SK-N-MC (cell line): Measurements from ENCODE around the gene CHP1.
"Not testable (repeated sequence)": the region's sequence is repeated elsewhere in the genome, so short reads cannot be mapped to it uniquely, and the experiment has no call there.

Experiments
- DNase-seq: peaks from one replicate; pipeline ENCODE4 v3.0.0-alpha.2; 2011; ENCODE audit warnings: low read depth, low spot score
- H3K27ac ChIP-seq: fragments of 200-600 bp; sonication (generic); 2 replicates; pipeline ENCODE4 v1.5.1; 2016; ENCODE audit warnings: mixed run types
- H3K36me3 ChIP-seq: fragments of 200-600 bp; sonication (generic); 2 replicates; pipeline ENCODE4 v1.6.1; 2017; ENCODE audit warnings: antibody characterized with exemption, low read length, mixed read lengths; ENCODE audit not compliant: insufficient read depth
- H3K4me3 ChIP-seq: fragments of 200-600 bp; sonication (generic); 2 replicates; pipeline ENCODE4 v1.5.1; 2016
- H3K9ac ChIP-seq: fragments of 200-600 bp; sonication (generic); 2 replicates; pipeline ENCODE4 v1.8.0; 2017; ENCODE audit warnings: mixed run types, mixed read lengths; ENCODE audit not compliant: insufficient read length
- H3K9me3 ChIP-seq: fragments of 200-600 bp; sonication (generic); 2 replicates; pipeline ENCODE4 v1.6.1; 2017; ENCODE audit warnings: low read depth, mild to moderate bottlenecking, antibody characterized with exemption, low read length, moderate library complexity, mixed read lengths
- EZH2 ChIP-seq: fragments of 200-600 bp; sonication (generic); IDR thresholded peaks from one replicate; pipeline ENCODE4 v1.6.1; 2017; ENCODE audit warnings: antibody characterized with exemption
- FOXP2 ChIP-seq: optimal IDR thresholded peaks from 2 replicates; pipeline ENCODE3; 2011; ENCODE audit warnings: mild to moderate bottlenecking, moderate library complexity; ENCODE audit not compliant: insufficient read depth; ENCODE audit errors: extremely low read length, control extremely low read depth
- POLR2AphosphoS5 ChIP-seq: IDR thresholded peaks from 2 replicates; pipeline ENCODE4 v1.6.1; 2012; ENCODE audit warnings: mild to moderate bottlenecking, low read depth, low read length, borderline replicate concordance

The CHP1 gene

DNA sequence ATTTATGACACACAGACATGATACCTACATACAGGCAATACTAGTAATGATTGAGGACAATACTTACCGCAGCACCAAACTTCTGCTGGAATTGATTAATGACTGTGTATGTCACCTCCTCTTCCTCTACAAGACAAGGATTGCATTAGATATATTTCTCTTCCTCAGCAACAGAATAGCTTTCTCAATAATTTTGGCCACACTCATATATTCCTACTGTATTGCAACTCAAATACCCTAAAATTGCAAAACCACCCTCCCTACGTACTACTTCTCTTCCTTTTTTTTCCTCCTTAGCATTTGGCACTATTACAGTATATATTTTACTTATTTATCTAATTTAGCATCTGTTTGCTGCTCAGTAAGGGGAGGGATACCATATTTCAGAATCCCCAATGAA, 15.4 kb upstream of the CHP1 start:
- Histone ChIP-seq H3K4me3 (no peak overlapping the region), H3K9me3 (no peaks in the 10 kb centered on the region), H3K36me3 (no peaks in the 10 kb centered on the region), H3K27ac (no peak overlapping the region), H3K9ac (no peak overlapping the region)
- no peak for DNase-seq
- TF ChIP-seq EZH2 (no peak), FOXP2 (no peak), POLR2AphosphoS5 (no peak)

DNA sequence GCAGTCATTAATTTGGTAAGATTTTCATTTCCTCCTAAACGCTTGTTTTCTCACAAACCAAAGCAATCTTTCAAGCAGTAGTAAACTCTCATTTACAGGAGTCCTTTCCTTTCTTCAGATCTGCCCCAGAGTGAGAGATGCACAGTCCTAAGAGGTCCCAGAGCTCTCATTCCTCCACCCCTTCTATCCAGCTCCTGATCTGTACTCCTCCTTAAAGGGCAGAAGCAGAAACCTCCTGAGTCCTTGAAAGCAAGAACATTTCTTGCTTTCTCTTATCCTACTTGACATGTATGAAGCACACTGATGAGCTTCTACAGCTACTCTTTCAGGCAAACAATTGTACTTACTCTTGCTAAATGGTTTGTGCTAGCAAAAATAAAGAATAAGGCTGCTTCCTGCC, 12.2 kb upstream of the CHP1 start:
- DNase-seq: no peak
- Histone ChIP-seq H3K9me3 (no peaks in the 10 kb centered on the region), H3K4me3 (no peak overlapping the region), H3K27ac (no peak overlapping the region), H3K9ac (no peak overlapping the region), H3K36me3 (no peaks in the 10 kb centered on the region)
- TF ChIP-seq FOXP2: no peak
- no peak for TF ChIP-seq POLR2AphosphoS5

DNA sequence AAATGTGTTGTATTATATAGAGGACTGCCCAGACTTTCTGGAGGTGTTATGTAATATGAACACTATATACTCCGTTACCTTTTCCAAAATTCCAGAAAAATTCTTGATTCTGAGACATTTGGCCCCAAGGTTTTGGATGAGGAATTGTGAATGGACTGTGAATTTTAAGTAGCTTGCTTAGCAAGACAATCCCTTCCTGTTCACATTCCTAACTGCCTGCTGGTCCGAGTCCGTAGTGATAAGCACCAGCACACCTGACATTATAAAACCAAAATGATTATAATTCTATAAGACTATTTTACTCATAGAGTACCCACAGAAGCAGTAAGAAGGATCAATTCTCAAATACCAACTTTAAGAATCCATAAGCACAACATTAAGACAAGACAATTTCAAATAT, 11.7 kb upstream of the CHP1 start:
- Histone ChIP-seq H3K9ac (no peak overlapping the region), H3K36me3 (no peaks in the 10 kb centered on the region), H3K27ac (no peak overlapping the region), H3K9me3 (no peaks in the 10 kb centered on the region), H3K4me3 (no peak overlapping the region)
- TF ChIP-seq POLR2AphosphoS5: no peak
- no peak for TF ChIP-seq EZH2
- no peak for TF ChIP-seq FOXP2
- DNase-seq: no peak

DNA sequence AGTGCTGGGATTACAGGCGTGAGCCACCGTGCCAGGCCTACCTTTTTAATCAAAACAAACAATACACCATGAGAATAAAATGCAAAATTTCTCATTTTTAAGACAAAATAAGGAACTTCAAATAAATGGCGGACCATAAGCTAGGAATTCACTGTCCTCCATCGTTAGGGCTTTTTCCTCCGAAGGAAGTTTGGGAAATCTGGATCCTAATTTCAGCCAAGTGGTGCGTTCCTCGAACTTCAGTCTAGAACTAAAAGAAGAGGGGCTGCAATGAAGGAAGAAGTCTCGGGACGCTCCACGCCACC, 771 bp upstream of the CHP1 start:
- Histone ChIP-seq H3K4me3 (peak overlapping the region; percentile 100; the same call in 1 of the 2 replicates), H3K9me3 (no peaks in the 10 kb centered on the region), H3K9ac (no peak overlapping the region), H3K27ac (no peak overlapping the region), H3K36me3 (no peaks in the 10 kb centered on the region)
- no peak for TF ChIP-seq POLR2AphosphoS5
- no peak for TF ChIP-seq EZH2
- no peak for TF ChIP-seq FOXP2
- DNase-seq: no peak

DNA sequence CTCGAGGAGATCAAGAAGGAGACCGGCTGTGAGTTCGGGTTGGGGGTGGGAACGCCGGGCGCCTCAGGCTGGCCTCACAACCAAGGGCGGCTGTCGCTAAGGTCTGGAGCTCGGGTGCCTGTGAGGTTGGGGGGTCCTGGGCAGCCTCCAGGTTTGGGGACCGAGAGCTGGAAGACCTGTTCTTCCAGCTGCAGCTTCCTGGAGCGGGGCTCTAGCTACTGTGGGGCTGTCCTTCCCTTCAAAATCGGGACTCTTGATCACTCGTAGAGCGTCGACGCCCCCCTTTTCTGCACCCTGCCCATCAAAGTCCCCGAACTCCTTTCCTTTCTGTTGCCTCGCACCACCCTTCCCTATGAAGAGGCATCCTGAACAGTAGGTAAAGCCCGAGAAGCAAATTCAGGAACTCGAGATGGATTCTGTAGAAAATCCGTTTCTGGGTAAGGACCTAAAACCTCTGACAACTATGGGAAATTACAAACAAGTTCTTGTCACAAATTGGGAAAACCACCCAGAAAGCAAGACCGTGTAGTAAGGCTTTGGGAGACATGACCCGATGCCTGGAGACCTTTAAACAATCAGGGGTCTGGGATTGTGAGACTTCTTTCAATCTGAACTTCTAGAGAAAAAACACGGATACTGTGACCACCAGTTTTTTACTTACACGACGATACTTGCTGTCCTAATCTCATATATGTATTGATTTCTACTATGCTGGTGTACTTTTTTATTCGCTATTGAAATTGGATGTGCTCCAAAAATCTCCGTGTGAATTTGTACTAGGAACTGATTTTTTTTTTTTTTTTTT, 556 bp downstream of the CHP1 start:
- H3K9ac ChIP-seq: peak overlapping the region; percentile 88
- TF ChIP-seq FOXP2 (no peak), POLR2AphosphoS5 (no peak), EZH2 (no peak)
- DNase-seq: no peak
- H3K36me3 ChIP-seq: no peaks in the 10 kb centered on the region
- H3K9me3 ChIP-seq: no peaks in the 10 kb centered on the region
- peak overlapping the region; percentile 100 for H3K4me3 ChIP-seq
- peak overlapping the region; percentile 59; the same call in 1 of the 2 replicates for H3K27ac ChIP-seq

DNA sequence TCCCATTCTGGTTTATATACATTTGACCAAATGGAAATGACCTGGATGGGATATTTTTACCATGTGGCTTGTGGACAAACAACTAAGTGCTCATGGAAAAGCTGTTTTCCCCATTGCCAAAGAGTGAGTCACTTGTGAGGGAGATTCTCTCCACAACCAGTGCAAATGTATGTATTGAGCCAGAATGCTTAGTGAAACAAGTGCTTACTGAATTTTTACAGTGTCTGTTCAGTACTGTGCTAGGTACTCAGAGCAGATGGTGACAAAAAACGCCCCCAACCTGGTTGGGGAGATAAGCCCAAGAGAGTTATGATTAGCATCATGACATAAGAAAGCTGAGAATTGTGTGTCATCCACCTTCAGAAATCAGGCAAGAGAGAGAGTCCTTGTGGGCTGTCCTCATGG, 2.3 kb downstream of the CHP1 start:
- DNase-seq: no peak
- no peaks in the 10 kb centered on the region for H3K9me3 ChIP-seq
- no peaks in the 10 kb centered on the region for H3K36me3 ChIP-seq
- H3K27ac ChIP-seq: no peak overlapping the region
- H3K9ac ChIP-seq: no peak overlapping the region
- no peak overlapping the region for H3K4me3 ChIP-seq
- TF ChIP-seq POLR2AphosphoS5: no peak

DNA sequence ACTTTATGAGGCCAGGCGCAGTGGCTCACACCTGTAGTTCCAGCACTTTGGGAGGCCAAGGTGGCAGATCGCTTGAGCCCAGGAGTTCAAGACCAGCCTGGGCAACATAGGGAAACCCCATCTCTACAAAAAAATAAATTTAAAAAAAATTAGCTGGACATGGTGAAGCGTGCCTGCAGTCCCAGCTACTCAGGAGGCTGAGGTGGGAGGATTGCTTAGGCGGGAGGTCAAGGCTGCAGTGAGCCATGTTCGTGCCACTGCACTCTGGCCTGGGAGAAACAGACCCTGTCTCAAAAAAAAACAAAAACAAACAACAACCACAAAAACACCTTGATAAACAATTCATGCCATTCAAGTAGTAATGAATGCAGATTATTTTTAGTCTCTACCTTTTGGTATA, 4.2 kb downstream of the CHP1 start:
- not testable (repeated sequence) for H3K27ac ChIP-seq, H3K9me3 ChIP-seq

DNA sequence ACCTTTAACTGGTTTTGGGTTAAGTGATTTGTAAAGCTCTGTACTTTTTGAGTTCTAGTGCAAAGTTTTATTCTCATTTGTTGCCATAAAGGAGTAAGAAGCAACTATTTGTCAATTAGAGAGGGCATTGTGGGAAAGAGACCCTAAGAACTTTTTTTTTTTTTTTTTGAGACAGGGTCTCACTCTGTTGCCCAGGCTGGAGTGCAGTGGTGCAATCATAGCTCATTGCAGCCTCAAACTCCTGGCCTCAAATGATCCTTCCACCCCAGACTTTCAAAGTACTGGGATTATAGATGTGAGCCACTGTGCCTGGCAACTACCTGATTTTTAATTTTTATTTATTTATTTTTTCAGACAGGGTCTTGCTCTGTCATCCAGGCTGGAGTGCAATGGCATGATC, 4.9 kb downstream of the CHP1 start:
- Histone ChIP-seq H3K36me3 (no peaks in the 10 kb centered on the region), H3K9ac (no peak overlapping the region), H3K9me3 (no peaks in the 10 kb centered on the region), H3K4me3 (no peak overlapping the region), H3K27ac (no peak overlapping the region)
- DNase-seq: no peak
- no peak for TF ChIP-seq POLR2AphosphoS5
- no peak for TF ChIP-seq FOXP2
- TF ChIP-seq EZH2: no peak

More for the DNA sequence above, 4.2 kb downstream of the CHP1 start:
- H3K36me3 ChIP-seq, H3K9ac ChIP-seq, DNase-seq, H3K4me3 ChIP-seq: not testable (repeated sequence)

DNA sequence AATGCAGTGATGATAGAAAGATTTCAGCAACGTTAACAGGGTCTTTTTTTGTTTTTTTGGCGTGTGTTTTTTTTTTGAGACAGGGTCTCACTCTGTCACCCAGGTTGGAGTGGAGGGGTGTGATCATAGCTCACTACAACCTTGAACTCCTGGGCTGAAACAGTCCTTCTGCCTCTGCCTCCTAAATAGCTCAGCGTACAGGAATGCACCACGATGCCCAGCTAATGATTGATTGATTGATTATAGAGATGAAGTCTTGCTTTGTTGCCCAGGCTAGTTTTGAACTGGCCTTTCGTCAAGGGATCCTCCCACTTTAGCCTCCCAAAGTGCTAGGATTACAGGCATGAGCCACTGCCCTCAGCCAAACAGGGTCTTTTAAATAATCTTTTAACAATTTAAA, 7.0 kb downstream of the CHP1 start:
- Histone ChIP-seq H3K9ac (no peak overlapping the region), H3K9me3 (no peaks in the 10 kb centered on the region), H3K27ac (no peak overlapping the region), H3K36me3 (no peaks in the 10 kb centered on the region), H3K4me3 (no peak overlapping the region)
- TF ChIP-seq POLR2AphosphoS5 (no peak), EZH2 (no peak), FOXP2 (no peak)
- no peak for DNase-seq
